Measurements from ENCODE around the gene GABRR1.

GABRR1 gene

GRCh38 chr6:89190741-89191140 lies 26.4 kb downstream of the GABRR1 start:
- Histone ChIP-seq H3K27ac (no peak overlapping the region), H3K4me2 (ENCODE audit: low read length) (no peak overlapping the region), H3K9ac (no peak overlapping the region), H3K36me3 (ENCODE audit: control insufficient read depth, insufficient read depth, low read length) (no peaks in the 10 kb centered on the region), H3K4me1 (no peaks in the 10 kb centered on the region), H3K4me3 (ENCODE audit: low read depth, low read length) (no peak overlapping the region), H2AFZ (no peak overlapping the region), H3K27me3 (ENCODE audit: control insufficient read depth, insufficient read depth, low read length) (no peaks in the 10 kb centered on the region), H3K9me3 (ENCODE audit: control insufficient read depth, low read length) (no peaks in the 10 kb centered on the region), H3K79me2 (no peaks in the 10 kb centered on the region)
- TF ChIP-seq CTCF (IDR thresholded peaks at IDR 0.05): no peak

DNA sequence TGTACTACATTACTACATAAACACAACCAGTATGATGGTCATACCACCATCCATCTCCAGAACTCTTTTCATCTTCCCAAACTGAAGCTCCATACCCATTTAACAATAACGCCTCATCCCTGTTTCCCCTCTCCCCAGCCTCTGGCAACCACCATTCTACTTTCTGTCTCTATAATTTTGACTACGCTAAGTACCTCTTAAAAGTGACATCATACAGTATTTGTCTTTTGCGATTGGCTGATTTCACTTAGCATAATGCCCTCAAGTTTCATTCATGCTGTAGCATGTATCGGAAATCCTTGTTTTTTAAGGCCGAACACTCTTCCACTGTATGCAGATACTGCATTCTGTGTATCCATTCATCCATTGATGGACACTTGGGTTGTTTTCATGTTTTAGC lies 29.7 kb downstream of the GABRR1 start:
- no peaks in the 10 kb centered on the region for H3K79me2 ChIP-seq
- H3K4me2 ChIP-seq (ENCODE audit: low read length): no peak overlapping the region
- TF ChIP-seq CTCF (IDR thresholded peaks at IDR 0.05): no peak
- H3K27ac ChIP-seq: no peak overlapping the region
- no peaks in the 10 kb centered on the region for H3K27me3 ChIP-seq (ENCODE audit: control insufficient read depth, insufficient read depth, low read length)
- H3K4me3 ChIP-seq (ENCODE audit: low read depth, low read length): no peak overlapping the region
- H3K9me3 ChIP-seq (ENCODE audit: control insufficient read depth, low read length): no peaks in the 10 kb centered on the region
- no peaks in the 10 kb centered on the region for H3K36me3 ChIP-seq (ENCODE audit: control insufficient read depth, insufficient read depth, low read length)
- no peak overlapping the region for H2AFZ ChIP-seq
- no peak overlapping the region for H3K9ac ChIP-seq
- no peaks in the 10 kb centered on the region for H3K4me1 ChIP-seq

GRCh38 chr6:89186762-89187161 lies 30.4 kb downstream of the GABRR1 start:
- Histone ChIP-seq H3K4me3 (ENCODE audit: low read depth, low read length) (no peak overlapping the region), H3K36me3 (ENCODE audit: control insufficient read depth, insufficient read depth, low read length) (no peaks in the 10 kb centered on the region), H2AFZ (no peak overlapping the region), H3K4me2 (ENCODE audit: low read length) (no peak overlapping the region), H3K27ac (no peak overlapping the region), H3K9ac (no peak overlapping the region), H3K9me3 (ENCODE audit: control insufficient read depth, low read length) (no peaks in the 10 kb centered on the region), H3K27me3 (ENCODE audit: control insufficient read depth, insufficient read depth, low read length) (no peaks in the 10 kb centered on the region), H3K79me2 (no peaks in the 10 kb centered on the region), H3K4me1 (no peaks in the 10 kb centered on the region)
- no peak for TF ChIP-seq CTCF (IDR thresholded peaks at IDR 0.05)

GRCh38 chr6:89184344-89184743 lies 32.8 kb downstream of the GABRR1 start:
- Histone ChIP-seq H3K79me2 (no peaks in the 10 kb centered on the region), H3K4me3 (ENCODE audit: low read depth, low read length) (no peak overlapping the region), H3K4me1 (no peaks in the 10 kb centered on the region), H3K4me2 (ENCODE audit: low read length) (no peak overlapping the region), H2AFZ (no peak overlapping the region), H3K9me3 (ENCODE audit: control insufficient read depth, low read length) (no peaks in the 10 kb centered on the region), H3K27me3 (ENCODE audit: control insufficient read depth, insufficient read depth, low read length) (no peaks in the 10 kb centered on the region), H3K36me3 (ENCODE audit: control insufficient read depth, insufficient read depth, low read length) (no peaks in the 10 kb centered on the region), H3K9ac (no peak overlapping the region), H3K27ac (no peak overlapping the region)
- no peak for TF ChIP-seq CTCF (IDR thresholded peaks at IDR 0.05)

DNA sequence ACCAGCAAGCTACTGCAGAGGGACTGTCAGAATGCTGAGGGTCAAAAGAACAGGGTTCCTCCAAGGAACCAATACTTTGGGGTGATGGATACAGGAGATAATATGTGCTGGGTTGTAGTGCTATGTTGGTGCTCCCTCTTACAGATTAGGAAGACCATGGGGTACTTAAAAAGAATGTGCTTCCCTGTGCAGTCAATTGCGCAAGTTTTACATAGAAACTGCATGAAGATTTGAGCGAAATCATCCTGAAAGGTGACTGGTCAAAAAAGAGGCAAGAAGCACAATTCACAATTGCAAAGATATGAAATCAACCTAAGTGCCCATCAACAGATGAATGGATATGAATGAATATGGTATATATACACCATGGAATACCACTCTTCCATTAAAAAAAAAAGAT lies 33.9 kb downstream of the GABRR1 start:
- Histone ChIP-seq H3K27ac (no peak overlapping the region), H3K79me2 (no peaks in the 10 kb centered on the region), H3K36me3 (ENCODE audit: control insufficient read depth, insufficient read depth, low read length) (no peaks in the 10 kb centered on the region), H3K9me3 (ENCODE audit: control insufficient read depth, low read length) (no peaks in the 10 kb centered on the region), H3K9ac (no peak overlapping the region), H3K4me3 (ENCODE audit: low read depth, low read length) (no peak overlapping the region), H3K4me1 (no peaks in the 10 kb centered on the region), H3K4me2 (ENCODE audit: low read length) (no peak overlapping the region), H2AFZ (no peak overlapping the region), H3K27me3 (ENCODE audit: control insufficient read depth, insufficient read depth, low read length) (no peaks in the 10 kb centered on the region)
- TF ChIP-seq CTCF (IDR thresholded peaks at IDR 0.05): no peak
